Measurements from ENCODE around the gene DNER. TPM values are rescaled to one million over a fixed set of nuclear protein-coding genes. Genes with fewer than 3 reads are reported as not detected.

The DNER gene
- total RNA-seq, 2 donors from 2014 or later: 0.11 to 0.18 TPM

- no peak for TF ChIP-seq CTCF (conservative IDR thresholded peaks at IDR 0.05)
- H3K36me3 ChIP-seq (ENCODE audit: control insufficient read depth, insufficient read depth, low read length): no peaks in the 10 kb centered on the region
- WGBS, 2 experiments (ENCODE audit: insufficient coverage in 1 of 2, insufficient read length in 1 of 2): 52% methylated on average over 3 of the region's 3 CpGs; no CpG with 5 or more reads in 1 of the 2 experiments
- no peak overlapping the region for H3K4me3 ChIP-seq (ENCODE audit: low read length)
- Mint-ChIP-seq H3K36me3 (ENCODE audit: low read depth) (no peaks in the 10 kb centered on the region), H3K9me3 (no peaks in the 10 kb centered on the region), H3K27ac (peak overlapping the region; percentile 72), H3K27me3 (ENCODE audit: insufficient read depth) (no peaks in the 10 kb centered on the region), H3K4me1 (peaks cover 23% of the 10 kb centered on the region), H3K4me3 (no peak overlapping the region)
- no peak overlapping the region for H3K9ac ChIP-seq (ENCODE audit: extremely low read depth, low read length, poor library complexity, severe bottlenecking)
- H3K27ac ChIP-seq (ENCODE audit: low read depth, low read length): no peak overlapping the region
- no peak for DNase-seq
- H3K9me3 ChIP-seq (ENCODE audit: control insufficient read depth, low read length): no peaks in the 10 kb centered on the region
- no peaks in the 10 kb centered on the region for H3K4me1 ChIP-seq (ENCODE audit: control insufficient read depth, insufficient read depth, low read length)
- no peaks in the 10 kb centered on the region for H3K27me3 ChIP-seq (ENCODE audit: control insufficient read depth, insufficient read depth, low read length, poor library complexity, severe bottlenecking)
Observed at GRCh38 chr2:229408962-229409361, 305.4 kb downstream of the DNER start.

- no peak for TF ChIP-seq CTCF (conservative IDR thresholded peaks at IDR 0.05)
- Histone ChIP-seq H3K9ac (ENCODE audit: extremely low read depth, low read length, poor library complexity, severe bottlenecking) (no peak overlapping the region), H3K4me1 (ENCODE audit: control insufficient read depth, insufficient read depth, low read length) (no peaks in the 10 kb centered on the region), H3K4me3 (ENCODE audit: low read length) (no peak overlapping the region), H3K27ac (ENCODE audit: low read depth, low read length) (no peak overlapping the region), H3K9me3 (ENCODE audit: control insufficient read depth, low read length) (no peaks in the 10 kb centered on the region), H3K36me3 (ENCODE audit: control insufficient read depth, insufficient read depth, low read length) (no peaks in the 10 kb centered on the region), H3K27me3 (ENCODE audit: control insufficient read depth, insufficient read depth, low read length, poor library complexity, severe bottlenecking) (no peaks in the 10 kb centered on the region)
- no peaks in the 10 kb centered on the region for H3K36me3 Mint-ChIP-seq (ENCODE audit: low read depth)
- H3K9me3 Mint-ChIP-seq: no peaks in the 10 kb centered on the region
- WGBS, 2 experiments (ENCODE audit: insufficient coverage in 1 of 2, insufficient read length in 1 of 2): 60% methylated on average over 1 of the region's 1 CpG; no CpG with 5 or more reads in 1 of the 2 experiments
- DNase-seq: no peak
- no peak overlapping the region for H3K4me3 Mint-ChIP-seq
- no peak overlapping the region for H3K27ac Mint-ChIP-seq
- H3K27me3 Mint-ChIP-seq (ENCODE audit: insufficient read depth): no peaks in the 10 kb centered on the region
- H3K4me1 Mint-ChIP-seq: peaks cover 23% of the 10 kb centered on the region
Observed at GRCh38 chr2:229408356-229408755, 306.0 kb downstream of the DNER start.

GRCh38 chr2:229407170-229407569, 307.2 kb downstream of the DNER start:
- H3K27me3 ChIP-seq (ENCODE audit: control insufficient read depth, insufficient read depth, low read length, poor library complexity, severe bottlenecking): no peaks in the 10 kb centered on the region
- Mint-ChIP-seq H3K27me3 (ENCODE audit: insufficient read depth) (no peaks in the 10 kb centered on the region), H3K4me3 (no peak overlapping the region), H3K36me3 (ENCODE audit: low read depth) (no peaks in the 10 kb centered on the region), H3K9me3 (no peaks in the 10 kb centered on the region), H3K4me1 (peaks cover 23% of the 10 kb centered on the region), H3K27ac (no peak overlapping the region)
- no peak overlapping the region for H3K27ac ChIP-seq (ENCODE audit: low read depth, low read length)
- H3K4me3 ChIP-seq (ENCODE audit: low read length): no peak overlapping the region
- no peaks in the 10 kb centered on the region for H3K36me3 ChIP-seq (ENCODE audit: control insufficient read depth, insufficient read depth, low read length)
- H3K9ac ChIP-seq (ENCODE audit: extremely low read depth, low read length, poor library complexity, severe bottlenecking): no peak overlapping the region
- DNase-seq: no peak
- H3K9me3 ChIP-seq (ENCODE audit: control insufficient read depth, low read length): no peaks in the 10 kb centered on the region
- TF ChIP-seq CTCF (conservative IDR thresholded peaks at IDR 0.05): no peak
- H3K4me1 ChIP-seq (ENCODE audit: control insufficient read depth, insufficient read depth, low read length): no peaks in the 10 kb centered on the region
- 77 to 88% methylated on average over 13 of the region's 13 CpGs for WGBS, 2 experiments (ENCODE audit: insufficient coverage in 1 of 2, insufficient read length in 1 of 2)
